ENCODE results near the gene MRPL23.

GRCh38 chr11:1953489-1954266 lies 6.5 kb downstream of the MRPL23 start:
- no peak for TF ChIP-seq ZBTB40 (IDR thresholded peaks at IDR 0.05)
- TF ChIP-seq ZBTB40 (CRISPR knock-in tag; IDR thresholded peaks at IDR 0.05): no peak
- no peak for TF ChIP-seq TAF1 (IDR thresholded peaks at IDR 0.05; ENCODE audit: control insufficient read depth, extremely low read depth, insufficient read depth, low read length, severe bottlenecking)
- no peak for TF ChIP-seq U2AF2 (optimal IDR thresholded peaks at IDR 0.05; ENCODE audit: low read depth, low read length)
- TF ChIP-seq SMAD2 (IDR thresholded peaks at IDR 0.05; ENCODE audit: low read depth, low read length): no peak
- TF ChIP-seq ZFX (CRISPR knock-in tag; IDR thresholded peaks at IDR 0.05): no peak
- TF ChIP-seq FOXK2 (conservative IDR thresholded peaks at IDR 0.05 in 1 of 2, IDR thresholded peaks at IDR 0.05 in 1 of 2; ENCODE audit: low read depth in 2 of 2): no peak
- TF ChIP-seq ZSCAN29 (IDR thresholded peaks at IDR 0.05): no peak
- no peak for TF ChIP-seq RBM17 (IDR thresholded peaks at IDR 0.05; ENCODE audit: borderline replicate concordance, low read depth, low read length)

Data from K562 (cell line).